GM19468 (cell line): Measurements from ENCODE around the gene TXNIP.

Experiments used
- ATAC-seq: cut with Tn5 transposase; IDR thresholded peaks from one replicate; pipeline ENCODE4 v1.9.1; 2021; ENCODE audit warnings: mild to moderate bottlenecking, moderate library complexity, moderate number of reproducible peaks; ENCODE audit not compliant: unreplicated experiment; ENCODE audit errors: extremely low read depth

TXNIP gene

DNA sequence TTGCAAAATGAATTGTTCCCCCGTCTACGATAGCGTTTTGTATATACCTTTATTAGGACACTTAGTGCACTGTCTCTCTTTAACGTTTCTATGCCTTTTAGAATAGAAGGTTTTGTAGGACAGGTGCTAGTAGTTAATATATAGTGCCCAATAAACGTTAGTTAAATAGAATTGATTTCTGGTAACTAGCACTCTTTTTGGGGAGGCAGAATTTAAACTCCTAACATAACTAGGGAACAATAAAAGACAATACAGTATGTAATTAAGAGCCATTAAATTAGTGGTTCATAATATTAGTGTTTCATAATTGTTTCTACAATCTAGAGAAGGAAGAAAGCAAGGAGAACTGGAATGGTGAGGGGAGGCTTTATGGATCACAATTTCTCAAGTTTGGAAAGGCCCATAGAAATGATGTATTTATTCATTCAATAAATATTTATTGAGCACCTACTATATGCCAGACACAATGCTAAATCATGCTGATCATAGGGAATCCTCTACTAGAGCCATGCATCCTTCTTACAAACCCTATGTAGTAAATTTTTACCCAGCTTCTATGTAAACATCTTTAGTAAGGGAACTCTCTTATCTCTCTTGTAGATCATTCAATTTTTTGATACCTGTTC is 31.1 kb downstream of the TXNIP start:
- no peak for ATAC-seq

DNA sequence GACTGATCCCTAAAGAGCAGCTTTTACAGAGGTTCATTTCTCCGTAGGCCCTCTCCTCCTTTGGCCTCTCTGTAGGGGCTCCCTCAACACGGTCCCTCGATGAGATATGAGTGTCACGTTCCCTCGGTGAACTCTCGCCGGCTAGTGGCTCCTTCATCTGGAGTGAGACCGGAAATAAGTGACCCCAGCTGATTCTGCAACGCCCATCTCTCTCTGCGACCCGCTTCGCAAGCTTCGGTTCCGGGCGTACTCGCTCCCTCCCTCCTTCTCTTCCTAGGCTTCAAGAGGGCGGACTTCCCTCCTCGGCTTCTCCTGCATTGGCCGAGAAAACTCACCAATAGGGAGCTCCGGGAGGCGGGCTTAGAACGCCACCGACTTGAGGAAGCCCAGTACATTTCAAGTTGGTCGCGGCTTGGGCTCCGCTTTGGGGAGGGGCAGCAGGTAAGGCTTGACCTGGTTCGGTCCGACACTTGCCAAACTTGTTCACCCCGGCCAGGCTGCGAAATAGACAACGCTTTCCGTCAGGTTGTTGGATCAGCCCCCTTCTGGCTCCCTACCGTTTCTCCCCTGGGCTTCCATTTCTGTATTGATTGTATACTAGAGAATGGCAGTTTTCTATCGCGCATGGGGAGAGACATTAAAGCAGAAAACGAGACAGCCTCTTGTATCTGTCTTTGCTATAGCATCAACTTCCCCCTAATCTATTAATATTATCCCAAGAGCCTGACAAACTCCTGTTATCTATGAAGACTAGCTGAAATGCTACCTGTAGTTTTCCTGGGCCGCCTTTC is 31.9 kb downstream of the TXNIP start, which contains the start of the genes ANKRD34A and POLR3GL:
TSS of gene ANKRD34A (minus strand) at position 248 of the 791 bp plus-strand sequence. CDS start 2,816 bp downstream, outside the sequence.
TSS of gene POLR3GL (plus strand) at position 363 of the 791 bp plus-strand sequence. CDS start 10,176 bp downstream, outside the sequence.
- ATAC-seq = peak; percentile 82

DNA sequence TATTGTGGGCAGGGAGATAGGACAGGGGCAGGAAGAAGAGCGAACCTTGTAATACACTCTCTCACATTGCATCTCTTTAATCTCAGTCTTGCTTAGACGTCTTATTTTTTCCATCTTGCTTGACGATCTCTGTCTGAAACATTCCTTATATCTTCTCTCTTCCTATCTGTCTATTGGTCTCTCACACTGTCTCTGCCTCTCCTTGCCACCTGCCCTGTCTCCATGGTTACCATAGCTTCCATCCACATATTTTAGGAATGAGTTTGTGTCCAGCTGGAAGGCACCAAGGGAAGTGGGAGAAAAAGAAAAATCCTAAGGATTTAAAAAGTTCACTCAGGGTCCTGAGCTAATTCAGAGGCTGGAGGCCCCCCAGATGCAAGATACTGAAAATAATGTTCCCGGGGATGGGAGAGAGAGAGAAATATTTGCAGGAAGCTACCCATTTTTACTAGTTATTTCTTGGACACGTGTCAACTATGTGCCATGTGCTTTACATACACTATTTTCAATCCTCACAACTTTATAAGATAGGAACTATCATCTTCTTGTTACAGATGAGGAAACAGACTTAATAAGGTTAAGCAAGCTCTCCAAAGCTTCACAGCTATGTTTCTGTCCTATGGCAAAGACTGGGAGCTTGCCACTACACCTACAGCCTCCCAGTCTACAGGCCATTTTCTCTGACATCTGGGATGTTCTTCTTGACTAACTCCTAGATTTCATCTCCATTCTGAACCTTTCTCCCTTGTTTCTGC is 32.9 kb downstream of the TXNIP start:
- no peak for ATAC-seq

DNA sequence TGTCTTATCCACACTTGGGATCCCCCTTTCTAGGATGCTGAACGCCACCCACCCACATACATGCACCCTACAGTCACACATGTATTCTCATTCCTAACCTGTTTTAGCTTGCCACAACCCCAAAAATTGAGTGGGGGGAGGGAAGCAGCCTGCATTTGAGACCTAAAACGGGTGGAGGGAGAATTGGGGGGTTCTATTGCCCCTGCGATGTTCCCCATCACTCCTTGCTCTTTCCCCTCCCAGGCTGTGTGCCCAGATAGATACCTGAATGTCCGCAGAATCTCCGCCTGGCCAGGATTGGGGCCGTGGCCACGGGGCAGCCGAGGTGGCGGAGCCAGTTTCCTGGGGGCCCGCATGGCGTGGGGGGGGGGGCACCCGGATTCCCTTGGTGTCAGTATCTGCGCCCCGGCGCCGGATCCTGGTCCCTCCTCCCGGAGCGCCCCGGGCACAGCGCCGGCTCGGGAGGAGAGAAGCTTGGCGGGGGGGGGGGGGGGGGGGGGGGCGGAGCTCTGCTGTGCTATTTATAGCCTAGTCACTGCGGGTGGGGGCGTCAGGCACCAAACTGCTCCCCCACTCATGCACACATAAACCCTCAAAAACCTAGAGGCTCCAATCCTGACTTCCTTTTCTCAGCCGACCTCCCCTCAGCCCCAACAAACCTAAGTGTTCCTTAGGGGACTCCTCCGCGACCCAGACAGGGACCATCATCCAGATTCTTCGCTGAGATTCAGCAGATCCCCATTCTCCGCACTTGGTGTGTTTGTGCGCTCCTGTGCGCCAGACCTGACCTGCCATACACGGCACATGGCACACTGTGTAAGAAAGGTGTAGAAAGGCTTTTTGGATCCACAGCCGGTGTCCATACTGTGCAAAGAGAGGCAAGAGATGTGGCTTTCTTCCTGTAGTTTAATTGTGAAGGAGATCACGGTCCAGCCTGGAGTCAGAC is 33.9 kb downstream of the TXNIP start:
- ATAC-seq = no peak

DNA sequence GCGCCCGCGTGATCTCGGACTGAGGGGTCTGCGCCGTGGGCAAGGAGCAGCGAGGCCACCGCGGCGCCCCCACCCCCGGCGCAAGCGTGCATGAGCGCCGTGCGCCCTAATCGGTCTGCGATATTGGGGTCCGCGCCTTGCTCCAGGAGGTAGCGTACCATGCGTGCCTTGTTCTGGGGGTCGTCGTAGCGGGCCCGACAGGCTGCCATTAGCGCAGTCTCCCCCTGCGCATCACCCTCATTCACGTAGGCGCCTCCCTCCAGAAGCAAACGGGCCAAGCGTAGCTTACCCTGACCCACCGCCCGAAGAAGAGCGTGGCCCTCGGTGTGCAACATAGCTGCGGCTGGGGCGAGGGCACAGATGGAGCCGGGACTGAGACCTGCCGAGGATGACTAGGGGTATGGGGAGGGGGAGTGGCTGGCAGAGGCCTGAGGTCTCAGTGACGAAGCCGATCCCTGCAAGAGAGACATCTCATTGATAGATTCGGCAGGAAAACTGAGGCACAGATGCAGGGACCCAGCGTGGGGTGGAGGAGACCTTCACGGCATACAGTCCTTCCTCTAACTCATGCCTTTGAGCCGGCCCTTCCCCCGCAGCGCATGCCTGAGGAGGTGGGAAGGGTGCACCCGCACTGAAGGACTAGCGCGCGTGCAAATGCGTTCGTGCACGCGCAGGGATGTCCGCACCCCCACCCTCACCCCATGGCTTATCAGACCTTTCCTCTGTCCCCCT is 34.8 kb downstream of the TXNIP start:
- ATAC-seq = no peak

DNA sequence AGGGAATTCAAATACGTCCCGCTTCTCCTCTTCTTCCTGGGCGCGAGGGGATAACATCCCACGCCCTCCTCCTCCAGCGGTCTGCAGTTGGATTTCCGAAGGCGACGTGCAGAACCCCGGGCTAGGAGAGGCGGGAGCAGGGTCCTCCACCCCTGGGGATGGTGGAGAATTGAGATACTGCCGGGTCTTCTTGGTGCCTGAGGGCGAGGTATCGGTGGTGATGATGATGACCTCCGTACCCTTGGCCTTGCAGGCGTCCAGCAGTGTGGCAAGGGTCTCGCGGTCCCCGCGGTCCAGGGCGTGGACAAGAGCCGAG is 35.3 kb downstream of the TXNIP start:
- no peak for ATAC-seq

DNA sequence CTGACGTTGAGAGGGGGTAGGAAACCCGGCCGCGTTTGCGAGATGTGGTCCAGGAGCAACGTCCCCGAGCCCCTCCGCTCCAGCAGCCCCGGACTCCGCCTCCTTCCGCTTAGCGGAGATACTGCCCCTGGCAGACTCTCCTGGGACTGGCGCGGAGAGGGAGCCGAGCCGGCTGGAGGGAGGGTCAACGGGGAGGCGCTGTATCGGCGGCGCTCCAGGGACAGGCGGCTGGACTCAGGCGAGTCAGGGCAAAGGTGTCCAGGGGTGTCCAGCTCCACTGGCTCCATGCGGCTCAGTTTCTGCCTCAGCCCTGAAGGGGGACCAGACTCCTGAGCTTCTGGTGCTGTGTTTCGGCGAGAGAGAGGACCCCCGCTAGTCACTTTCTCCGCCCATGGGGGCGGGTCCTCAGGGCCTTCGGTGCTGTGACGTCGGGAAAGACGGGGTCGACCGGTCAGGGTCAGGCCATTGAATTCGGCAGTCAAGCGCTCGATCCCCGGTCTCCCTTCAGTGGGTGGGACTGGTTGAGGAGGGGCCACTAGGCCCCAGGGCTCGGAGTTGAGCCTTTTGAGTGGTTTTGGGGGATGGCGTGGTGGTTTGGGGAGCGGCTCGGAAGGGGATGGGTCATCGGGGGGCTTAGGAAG is 35.8 kb downstream of the TXNIP start:
- no peak for ATAC-seq

DNA sequence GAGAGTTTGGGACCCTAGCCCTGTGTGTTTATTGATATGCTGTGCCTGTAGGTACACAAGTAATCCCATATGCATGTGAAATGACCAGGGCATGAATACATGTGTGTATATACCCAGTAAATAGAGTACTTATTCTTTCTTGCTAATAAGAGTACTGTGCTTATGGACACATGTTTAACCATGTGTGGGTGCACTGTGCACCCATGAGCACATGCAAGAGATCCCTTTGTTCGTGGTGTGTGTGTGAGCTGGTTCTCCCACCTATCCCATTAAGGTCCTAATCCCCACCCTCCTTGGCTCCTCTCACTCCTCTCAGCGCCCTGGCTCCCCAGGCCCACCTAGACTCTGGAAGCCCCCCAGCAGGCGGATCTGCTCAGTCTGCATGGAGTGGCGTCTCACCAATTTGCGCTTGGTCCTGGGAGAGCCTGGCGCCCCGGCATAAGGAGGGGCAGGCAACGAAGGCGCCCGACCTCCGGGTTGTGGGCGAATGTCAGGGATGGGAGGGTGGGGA is 36.4 kb downstream of the TXNIP start:
- ATAC-seq = no peak

DNA sequence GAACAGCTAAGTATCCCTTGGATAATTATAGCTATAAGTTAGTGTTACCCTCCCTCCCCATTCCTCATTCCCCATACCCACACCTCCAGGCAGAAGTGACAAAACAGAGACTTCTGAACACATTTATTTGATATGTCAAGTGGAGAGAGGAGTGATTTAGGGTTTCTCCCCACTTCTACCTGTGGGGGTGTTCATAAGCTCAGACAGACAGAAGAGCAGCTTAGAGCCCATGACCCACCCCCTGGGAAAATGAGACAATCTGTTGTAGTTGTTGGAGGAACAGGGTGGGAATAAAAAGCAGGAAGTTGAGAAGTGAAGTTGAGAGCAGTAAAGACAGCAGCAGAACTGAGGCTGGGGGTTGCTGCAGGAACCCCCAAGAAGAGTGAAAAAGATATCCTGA is 37.0 kb downstream of the TXNIP start:
- no peak for ATAC-seq

DNA sequence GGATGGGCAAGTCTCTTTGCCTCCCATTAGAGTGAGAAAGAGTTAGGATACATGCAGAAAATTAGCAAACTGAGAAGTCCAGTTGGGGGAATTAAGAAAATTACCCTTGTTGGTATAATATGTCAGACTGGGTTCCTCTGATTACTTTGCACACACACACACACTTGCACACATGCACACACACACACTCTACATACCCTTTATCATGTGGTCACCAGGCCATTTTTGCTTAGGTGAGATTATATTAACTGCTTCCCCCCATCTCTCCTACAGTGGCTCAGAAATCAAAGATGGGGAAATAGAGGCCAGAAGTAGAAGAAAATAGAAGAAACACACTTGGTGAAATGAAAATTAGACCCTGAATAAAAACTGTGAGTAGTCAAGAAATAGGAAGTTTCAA is 37.6 kb downstream of the TXNIP start:
- ATAC-seq = no peak

DNA sequence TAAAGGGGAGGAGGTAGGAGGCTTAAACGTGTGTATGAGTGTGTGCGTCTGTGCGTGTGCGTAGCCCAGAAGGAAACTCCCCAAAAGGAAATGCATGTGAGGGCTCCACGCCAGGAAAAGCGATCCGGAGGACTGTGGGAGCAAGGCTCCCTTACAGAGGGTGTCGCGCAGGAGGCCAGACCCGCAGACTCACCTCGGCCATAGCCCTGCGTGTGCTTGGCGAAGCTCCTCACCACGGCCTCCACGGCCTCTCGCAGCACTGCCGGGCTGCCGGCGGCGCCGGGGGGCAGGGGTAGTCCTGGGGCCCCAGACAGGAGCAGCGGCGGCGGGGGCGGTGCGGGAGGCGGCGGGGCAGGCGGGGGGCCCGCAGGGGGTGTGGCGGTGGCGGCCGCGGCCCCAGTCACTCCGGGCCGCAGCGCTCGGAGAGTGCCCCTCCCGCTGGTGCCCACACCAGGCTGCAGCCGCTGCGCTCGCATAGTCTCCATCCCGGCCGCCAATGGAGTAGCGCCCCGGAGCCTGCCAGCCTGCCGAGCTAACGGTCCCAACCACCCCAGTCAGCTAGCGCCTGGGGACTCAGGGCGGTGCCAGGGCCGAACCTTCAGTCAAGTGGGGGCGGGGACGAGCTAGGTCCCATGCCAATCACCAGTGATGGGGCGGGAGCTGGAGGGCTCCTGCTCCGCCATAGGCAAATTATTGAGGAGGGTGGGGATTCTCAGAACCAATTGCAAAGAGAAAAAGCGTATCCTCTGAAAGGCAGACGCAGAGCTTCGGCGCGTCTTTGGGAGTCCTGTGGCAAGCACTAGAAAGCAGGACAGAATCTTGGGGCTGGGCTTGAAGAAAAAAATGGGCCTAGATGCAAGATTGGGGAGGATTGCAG is 38.7 kb downstream of the TXNIP start, which contains the start of gene LIX1L:
TSS of gene LIX1L (minus strand) at position 575 of the 877 bp plus-strand sequence. CDS start at position 485, 90 bp downstream.
- ATAC-seq = peak; percentile 60

DNA sequence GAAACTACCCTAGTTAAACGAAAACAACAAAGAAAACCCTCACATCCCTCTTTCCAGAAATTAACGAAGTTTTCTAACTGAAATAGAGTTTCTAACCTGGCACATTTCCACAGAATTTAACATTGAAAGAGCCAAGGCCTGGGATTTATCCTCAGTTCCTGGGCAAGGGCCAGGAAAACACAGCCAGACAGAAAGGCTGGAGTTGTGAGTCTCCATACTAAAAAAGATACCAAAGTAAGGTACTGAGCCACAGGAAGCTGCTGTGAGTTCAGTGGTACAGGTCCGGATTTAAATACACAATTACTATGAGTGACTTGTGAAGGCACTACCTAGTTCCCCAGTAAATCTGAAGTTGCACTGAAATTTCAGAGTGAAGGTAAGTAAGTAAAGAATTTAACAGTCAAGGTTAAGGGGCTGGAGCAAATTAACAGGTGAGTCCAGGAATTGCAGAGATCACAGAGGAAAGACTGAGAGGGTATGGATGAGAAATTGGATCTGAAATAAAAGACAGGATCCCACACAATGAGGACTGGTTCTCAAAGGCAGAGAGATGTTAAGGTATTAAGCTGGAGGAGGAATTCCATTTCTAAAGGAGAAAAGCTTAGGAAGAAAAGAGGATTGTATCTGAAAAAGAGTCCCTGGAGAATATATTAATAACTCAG is 39.5 kb downstream of the TXNIP start:
- no peak for ATAC-seq

DNA sequence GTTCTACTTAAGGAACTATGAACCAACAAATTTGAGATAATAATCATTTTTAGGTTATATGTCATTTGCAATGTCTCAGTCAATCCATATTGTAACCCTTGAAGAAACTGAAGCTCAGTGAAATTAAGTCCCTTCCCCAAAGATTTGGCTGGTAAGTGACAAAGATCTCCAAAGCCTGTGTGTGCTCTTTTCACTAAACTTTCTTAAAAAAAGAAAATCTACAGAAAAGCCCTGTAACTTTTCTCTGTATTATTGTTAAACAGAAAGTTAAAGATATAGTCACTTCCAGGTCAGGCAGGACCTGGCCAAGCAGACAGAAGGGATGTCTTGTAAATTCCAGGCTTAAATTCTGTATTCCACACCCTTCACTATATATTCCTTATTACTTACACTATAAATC is 40.0 kb downstream of the TXNIP start:
- no peak for ATAC-seq

DNA sequence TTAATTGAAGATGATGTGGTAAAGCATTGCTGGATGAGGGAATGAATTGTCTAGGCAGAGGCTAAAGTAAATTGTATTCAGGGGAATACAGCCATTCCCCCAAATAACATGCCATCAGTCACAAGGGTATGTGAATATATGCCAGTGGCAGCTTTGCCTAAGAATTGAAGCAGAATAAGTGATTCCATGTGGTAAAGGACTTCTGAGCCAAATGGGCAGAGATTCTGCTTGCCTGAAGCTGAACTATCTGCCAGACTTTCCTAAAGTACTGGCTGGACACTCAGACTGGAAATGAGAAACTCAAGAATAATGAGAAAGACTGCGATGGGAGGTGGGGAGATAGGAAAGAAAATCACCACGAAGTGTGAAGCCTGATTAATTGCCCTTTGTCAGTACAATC is 40.9 kb downstream of the TXNIP start:
- ATAC-seq = no peak

DNA sequence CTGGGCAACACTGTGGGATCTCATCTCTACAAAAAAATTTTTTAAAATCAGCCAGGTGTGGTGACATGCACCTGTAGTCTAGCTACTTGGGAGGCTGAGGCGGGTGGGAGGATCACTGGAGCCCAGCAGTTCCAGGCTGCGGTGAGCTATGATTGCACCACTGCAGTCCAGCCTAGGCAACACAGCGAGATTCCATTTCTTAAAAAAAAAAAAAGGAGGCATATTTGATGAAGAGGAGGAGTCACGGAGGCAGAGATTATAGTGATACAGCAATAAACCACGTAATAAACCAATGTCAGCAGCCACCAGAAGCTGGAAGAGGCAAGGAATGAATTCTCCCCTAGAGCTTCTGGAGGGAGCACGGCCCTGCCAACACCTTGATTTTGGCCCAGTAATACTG is 42.5 kb downstream of the TXNIP start:
- ATAC-seq = no peak

DNA sequence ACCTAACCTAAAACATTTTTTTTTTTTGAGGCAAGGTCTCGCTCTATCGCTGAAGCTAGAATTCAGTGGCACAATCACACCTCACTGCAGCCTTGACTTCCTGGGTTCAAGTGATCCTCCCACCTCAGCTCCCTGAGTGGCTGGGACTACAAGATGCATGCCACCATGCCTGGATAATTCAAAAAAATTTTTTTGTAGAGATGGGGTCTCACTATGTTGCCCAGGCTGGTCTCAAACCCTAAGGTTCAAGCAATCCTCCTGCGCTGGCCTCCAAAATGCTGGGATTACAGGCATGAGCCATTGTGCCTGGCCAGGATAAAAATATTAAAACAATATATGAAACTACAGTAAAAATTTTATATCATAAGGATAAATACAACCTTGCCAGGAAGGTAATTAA is 43.5 kb downstream of the TXNIP start:
- no peak for ATAC-seq

DNA sequence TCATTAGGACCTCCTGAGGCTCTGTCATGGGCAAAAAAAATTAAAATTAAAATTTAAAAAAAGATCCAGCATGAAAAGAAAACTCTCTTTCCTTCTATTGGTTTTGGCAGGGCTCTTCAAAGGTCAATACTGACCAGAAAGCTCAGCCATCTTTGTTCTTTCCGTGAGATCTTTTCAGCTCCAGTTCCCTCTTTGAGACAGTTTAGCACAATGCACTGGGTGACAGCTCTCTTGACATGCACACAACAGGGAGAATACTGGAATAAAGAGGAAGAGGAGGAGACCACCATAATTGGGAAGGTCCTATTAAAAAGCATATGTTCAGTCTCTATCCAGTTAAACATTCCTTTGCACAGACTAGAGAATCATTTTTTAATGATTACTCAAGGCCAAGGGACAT is 44.9 kb downstream of the TXNIP start:
- ATAC-seq = no peak
